ENCODE data around the gene KIF3C. TPM values are rescaled to one million over a fixed set of nuclear protein-coding genes. Genes with fewer than 3 reads are reported as not detected.
A peak's percentile ranks its signal among the peaks of the same experiment; 100 is the strongest.

Gene KIF3C
- total and polyA plus RNA-seq, 2 of the 8 experiments (the other 6 are each of a cell fraction or from before 2014, with no cell fraction given): 13.4 to 58.1 TPM

DNA sequence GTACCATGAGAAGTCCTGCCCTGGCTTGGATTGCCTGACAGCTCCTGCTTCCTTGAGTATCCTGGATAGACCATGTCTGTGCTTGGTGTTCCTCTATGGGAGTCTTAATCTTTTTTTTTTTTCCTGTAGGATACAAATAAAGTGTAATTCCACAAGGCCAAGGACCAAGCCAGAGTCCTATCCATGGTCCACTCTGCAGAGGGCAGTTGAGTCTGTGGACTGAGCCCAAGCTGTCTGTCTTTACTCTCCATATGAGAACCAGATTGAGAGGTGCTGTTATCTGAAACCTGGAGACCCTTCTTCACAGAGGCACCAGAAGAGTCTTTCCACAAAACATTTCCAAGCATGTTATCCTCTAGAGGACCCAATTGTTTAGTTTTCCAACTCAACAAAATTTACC, 1.4 kb upstream of the KIF3C start:
- H2AFZ ChIP-seq (ENCODE audit: low read length): no peak overlapping the region
- no peak for TF ChIP-seq POU5F1 (IDR thresholded peaks at IDR 0.05; ENCODE audit: low read depth, low read length)
- no peak for TF ChIP-seq TAF1 (IDR thresholded peaks at IDR 0.05; ENCODE audit: low read depth, low read length)
- no peak for TF ChIP-seq CBX5 (IDR thresholded peaks at IDR 0.05; ENCODE audit: low read depth, low read length)
- TF ChIP-seq, protein P1, sequence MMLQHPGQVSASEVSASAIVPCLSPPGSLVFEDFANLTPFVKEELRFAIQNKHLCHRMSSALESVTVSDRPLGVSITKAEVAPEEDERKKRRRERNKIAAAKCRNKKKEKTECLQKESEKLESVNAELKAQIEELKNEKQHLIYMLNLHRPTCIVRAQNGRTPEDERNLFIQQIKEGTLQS (IDR thresholded peaks at IDR 0.05; ENCODE audit: insufficient read depth, low read depth, low read length): no peak
- no peak for TF ChIP-seq KDM4A (IDR thresholded peaks at IDR 0.05; ENCODE audit: low read depth, low read length, severe bottlenecking)
- TF ChIP-seq ZNF274 (IDR thresholded peaks at IDR 0.05; ENCODE audit: borderline replicate concordance, extremely low read depth, low read length): no peak
- no peak for TF ChIP-seq SRF (IDR thresholded peaks at IDR 0.05; ENCODE audit: low read depth, low read length)

More for the DNA sequence above, 1.4 kb upstream of the KIF3C start:
- Histone ChIP-seq H2BK5ac (ENCODE audit: low read depth, low read length) (no peak overlapping the region), H3K36me3 (ENCODE audit: control insufficient read depth in 2 of 4, insufficient read depth in 4 of 4, low read length in 3 of 4) (peaks cover 0 to 14% (median 0%) of the 10 kb centered on the region in 4 experiments; a peak in 1 of 8 replicates), H3K9ac (replicated peaks in 1 of 4; ENCODE audit: extremely low read depth in 1 of 4, low read depth in 3 of 4, low read length in 3 of 4) (no peak overlapping the region), H3K4me2 (ENCODE audit: insufficient read depth in 1 of 2, low read depth in 2 of 2, low read length in 2 of 2) (peak overlapping the region in 1 of 2 experiments; percentile 97; a peak in 1 of 4 replicates), H3K18ac (ENCODE audit: extremely low read depth, low read length) (no peak overlapping the region), H3K79me2 (ENCODE audit: control insufficient read depth in 1 of 2, insufficient read depth in 2 of 2, low read length in 2 of 2) (peaks cover 0 to 24% of the 10 kb centered on the region in 2 experiments; a peak in 1 of 4 replicates), H4K20me1 (replicated peaks in 1 of 2; ENCODE audit: control insufficient read depth in 1 of 2, insufficient read depth in 2 of 2, low read length in 2 of 2) (peaks cover 3 to 4% of the 10 kb centered on the region in 2 experiments), H2AK5ac (ENCODE audit: low read depth, low read length) (no peak overlapping the region), H4K8ac (ENCODE audit: extremely low read depth, insufficient read depth, low read length) (no peak overlapping the region), H3K14ac (ENCODE audit: insufficient read length) (no peak overlapping the region), H3K27me3 (replicated peaks in 1 of 4; ENCODE audit: control insufficient read depth in 3 of 4, extremely low read depth in 1 of 4, insufficient read depth in 3 of 4, low read length in 3 of 4) (no peaks in the 10 kb centered on the region), H4K5ac (ENCODE audit: insufficient read length, low read depth, low read length) (no peak overlapping the region), H2BK15ac (ENCODE audit: low read length) (no peak overlapping the region; the same call in 1 of the 2 replicates), H3K4me1 (replicated peaks in 1 of 4; ENCODE audit: control insufficient read depth in 3 of 4, insufficient read depth in 4 of 4, low read length in 3 of 4) (peaks cover 0 to 29% (median 12%) of the 10 kb centered on the region in 4 experiments; a peak in 6 of 7 replicates), H3K4me3 (ENCODE audit: extremely low read depth in 1 of 4, insufficient read depth in 2 of 4, low read depth in 3 of 4, low read length in 4 of 4) (no peak overlapping the region), H2BK20ac (ENCODE audit: low read length) (0 out of 2 replicates have a peak overlapping the region, but pooled peaks have one; percentile 90), H3K23me2 (ENCODE audit: low read depth, low read length) (peaks cover 11% of the 10 kb centered on the region), H2BK12ac (ENCODE audit: low read depth, low read length) (no peak overlapping the region), H4K91ac (replicated peaks; ENCODE audit: insufficient read length, low read length) (no peak overlapping the region), H3K23ac (ENCODE audit: insufficient read length) (no peak overlapping the region), H3K56ac (replicated peaks; ENCODE audit: insufficient read length, low read depth, low read length) (no peak overlapping the region), H2BK120ac (replicated peaks; ENCODE audit: low read depth, low read length) (peak overlapping the region; percentile 10), H3K79me1 (ENCODE audit: low read depth, low read length) (peaks cover 14% of the 10 kb centered on the region), H3K9me3 (ENCODE audit: insufficient read depth in 2 of 2, low read depth in 1 of 2, low read length in 1 of 2) (no peaks in the 10 kb centered on the region), H3K27ac (ENCODE audit: low read depth, low read length) (no peak overlapping the region), H3K4ac (replicated peaks; ENCODE audit: insufficient read length, low read depth, low read length) (no peak overlapping the region)
- FAIRE-seq: no peak
- no peak for DNase-seq (ENCODE audit: low read depth in 1 of 2, low spot score in 2 of 2)
- ChIA-PET CTCF (ENCODE audit: partially characterized antibody) (interaction anchor here (0.6 to 3.7 kb wide), 9 partner anchors 17 to 161 kb away, joined by 3 to 13 read pairs (median 5); no protein-coding TSS in a partner anchor), POLR2A (ENCODE audit: partially characterized antibody) (interaction anchor here (0.6 to 1.5 kb wide), 6 partner anchors 11 to 568 kb away, joined by 3 to 5 read pairs (median 4); no protein-coding TSS in a partner anchor)

Measured in H1 (cell line).